Measurements from ENCODE around the gene OR2G6. TPM values are rescaled to one million over a fixed set of nuclear protein-coding genes. Genes with fewer than 3 reads are reported as not detected.
"Not testable (repeated sequence)": the region's sequence is repeated elsewhere in the genome, so short reads cannot be mapped to it uniquely, and the experiment has no call there.

The OR2G6 gene
- polyA plus RNA-seq, 1 experiment: not detected

- DNase-seq (ENCODE audit: low read depth): no peak
- Histone ChIP-seq H3K27me3 (ENCODE audit: control insufficient read depth, insufficient read depth, low read length) (no peaks in the 10 kb centered on the region), H3K36me3 (ENCODE audit: control insufficient read depth, insufficient read depth, low read length) (no peaks in the 10 kb centered on the region), H3K4me3 (ENCODE audit: low read depth, low read length) (no peak overlapping the region)
- ChIA-PET POLR2A (no interaction called here), CTCF (no interaction called here)
- no peak for TF ChIP-seq CTCF (IDR thresholded peaks at IDR 0.05; ENCODE audit: insufficient read depth, low read depth, low read length)
These were observed 14.0 kb downstream of the OR2G6 start for GRCh38 chr1:248521856-248522255.

GRCh38 chr1:248537449-248537848, 29.6 kb downstream of the OR2G6 start:
- H3K36me3 ChIP-seq (ENCODE audit: control insufficient read depth, insufficient read depth, low read length); CTCF ChIA-PET; POLR2A ChIA-PET; H3K27me3 ChIP-seq (ENCODE audit: control insufficient read depth, insufficient read depth, low read length); H3K4me3 ChIP-seq (ENCODE audit: low read depth, low read length); DNase-seq (ENCODE audit: low read depth): not testable (repeated sequence)

- CTCF ChIA-PET; H3K36me3 ChIP-seq (ENCODE audit: control insufficient read depth, insufficient read depth, low read length); H3K27me3 ChIP-seq (ENCODE audit: control insufficient read depth, insufficient read depth, low read length); POLR2A ChIA-PET; H3K4me3 ChIP-seq (ENCODE audit: low read depth, low read length); DNase-seq (ENCODE audit: low read depth): not testable (repeated sequence)
These were observed 39.5 kb downstream of the OR2G6 start for GRCh38 chr1:248547383-248547782.

GRCh38 chr1:248551027-248551426, 43.2 kb downstream of the OR2G6 start:
- H3K4me3 ChIP-seq (ENCODE audit: low read depth, low read length); DNase-seq (ENCODE audit: low read depth); H3K27me3 ChIP-seq (ENCODE audit: control insufficient read depth, insufficient read depth, low read length); POLR2A ChIA-PET; H3K36me3 ChIP-seq (ENCODE audit: control insufficient read depth, insufficient read depth, low read length); CTCF ChIA-PET: not testable (repeated sequence)

GRCh38 chr1:248562672-248563071, 54.8 kb downstream of the OR2G6 start, which contains the start of gene OR2T29:
Gene OR2T29, minus strand, starts transcription at chr1:248562772. Its CDS starts 3,281 bp downstream, at chr1:248559491.
- H3K36me3 ChIP-seq (ENCODE audit: control insufficient read depth, insufficient read depth, low read length); H3K27me3 ChIP-seq (ENCODE audit: control insufficient read depth, insufficient read depth, low read length); CTCF ChIA-PET; DNase-seq (ENCODE audit: low read depth); H3K4me3 ChIP-seq (ENCODE audit: low read depth, low read length); POLR2A ChIA-PET: not testable (repeated sequence)

GRCh38 chr1:248565530-248566373, 57.9 kb downstream of the OR2G6 start:
- CTCF ChIA-PET; DNase-seq (ENCODE audit: low read depth); POLR2A ChIA-PET; H3K27me3 ChIP-seq (ENCODE audit: control insufficient read depth, insufficient read depth, low read length); H3K36me3 ChIP-seq (ENCODE audit: control insufficient read depth, insufficient read depth, low read length); H3K4me3 ChIP-seq (ENCODE audit: low read depth, low read length): not testable (repeated sequence)

- H3K27me3 ChIP-seq (ENCODE audit: control insufficient read depth, insufficient read depth, low read length); DNase-seq (ENCODE audit: low read depth); CTCF ChIA-PET; H3K36me3 ChIP-seq (ENCODE audit: control insufficient read depth, insufficient read depth, low read length); H3K4me3 ChIP-seq (ENCODE audit: low read depth, low read length); POLR2A ChIA-PET: not testable (repeated sequence)
These were observed 61.2 kb downstream of the OR2G6 start for GRCh38 chr1:248569049-248569448.

- POLR2A ChIA-PET; H3K4me3 ChIP-seq (ENCODE audit: low read depth, low read length); DNase-seq (ENCODE audit: low read depth); H3K36me3 ChIP-seq (ENCODE audit: control insufficient read depth, insufficient read depth, low read length); CTCF ChIA-PET; H3K27me3 ChIP-seq (ENCODE audit: control insufficient read depth, insufficient read depth, low read length): not testable (repeated sequence)
These were observed 62.9 kb downstream of the OR2G6 start for GRCh38 chr1:248570811-248571210.

- DNase-seq (ENCODE audit: low read depth); H3K27me3 ChIP-seq (ENCODE audit: control insufficient read depth, insufficient read depth, low read length); H3K4me3 ChIP-seq (ENCODE audit: low read depth, low read length); POLR2A ChIA-PET; H3K36me3 ChIP-seq (ENCODE audit: control insufficient read depth, insufficient read depth, low read length); CTCF ChIA-PET: not testable (repeated sequence)
These were observed 64.2 kb downstream of the OR2G6 start for GRCh38 chr1:248572049-248572448.

GRCh38 chr1:248573856-248574255, 66.0 kb downstream of the OR2G6 start:
- H3K36me3 ChIP-seq (ENCODE audit: control insufficient read depth, insufficient read depth, low read length); H3K4me3 ChIP-seq (ENCODE audit: low read depth, low read length); CTCF ChIA-PET; POLR2A ChIA-PET; H3K27me3 ChIP-seq (ENCODE audit: control insufficient read depth, insufficient read depth, low read length); DNase-seq (ENCODE audit: low read depth): not testable (repeated sequence)

- CTCF ChIA-PET: not testable (repeated sequence)
These were observed 66.8 kb downstream of the OR2G6 start, which contains the start of gene OR2T34 for GRCh38 chr1:248574657-248575056. Gene OR2T34, minus strand, starts transcription at chr1:248574757. Its CDS starts 0 bp downstream, at chr1:248574757.

More at GRCh38 chr1:248574657-248575056, 66.8 kb downstream of the OR2G6 start, which contains the start of gene OR2T34:
- H3K27me3 ChIP-seq (ENCODE audit: control insufficient read depth, insufficient read depth, low read length); H3K36me3 ChIP-seq (ENCODE audit: control insufficient read depth, insufficient read depth, low read length); POLR2A ChIA-PET; H3K4me3 ChIP-seq (ENCODE audit: low read depth, low read length); DNase-seq (ENCODE audit: low read depth): not testable (repeated sequence)

Data from BJ (cell line).